ENCODE measurements around the gene ZC3H4.
"Not testable (repeated sequence)": the region's sequence is repeated elsewhere in the genome, so short reads cannot be mapped to it uniquely, and the experiment has no call there.

Gene ZC3H4

GRCh38 chr19:47078351-47078750, 35.2 kb downstream of the ZC3H4 start:
- ATAC-seq, result not testable (repeated sequence)

- ATAC-seq, result no peak
Observed at GRCh38 chr19:47075941-47076340, 37.6 kb downstream of the ZC3H4 start.

DNA sequence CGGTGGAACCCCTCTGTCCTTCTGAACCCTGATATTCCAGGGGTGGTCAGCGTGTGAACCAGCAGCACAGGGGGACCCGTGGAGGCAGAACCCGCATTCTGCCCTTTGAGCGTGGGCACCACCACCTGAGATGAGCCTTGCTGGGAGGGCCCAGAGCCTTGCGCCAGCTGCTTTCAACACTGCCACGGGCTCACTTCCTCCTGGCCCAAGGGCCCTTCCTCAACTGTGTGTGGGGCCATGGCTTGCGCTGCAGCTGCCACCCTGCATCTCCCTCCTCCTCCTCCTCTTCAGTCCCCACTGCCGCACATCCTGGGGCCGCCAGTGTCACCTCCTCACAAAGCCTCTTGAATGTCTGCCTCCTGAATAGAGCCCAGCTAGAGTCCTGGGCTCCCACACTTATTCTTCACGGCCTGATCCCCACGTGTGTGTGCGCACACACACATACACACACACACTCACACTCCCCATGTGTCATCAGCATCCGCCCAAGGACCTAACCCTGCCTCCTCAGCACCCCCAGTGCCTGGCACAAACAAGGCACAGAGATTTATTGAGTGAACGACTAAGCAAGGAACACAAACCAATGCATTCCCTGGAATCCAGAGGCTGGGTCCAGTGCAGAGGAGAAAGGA, 38.3 kb downstream of the ZC3H4 start:
- no peak for ATAC-seq

GRCh38 chr19:47074621-47075020, 39.0 kb downstream of the ZC3H4 start:
- no peak for ATAC-seq

- no peak for ATAC-seq
Observed at GRCh38 chr19:47073574-47073973, 40.0 kb downstream of the ZC3H4 start.

DNA sequence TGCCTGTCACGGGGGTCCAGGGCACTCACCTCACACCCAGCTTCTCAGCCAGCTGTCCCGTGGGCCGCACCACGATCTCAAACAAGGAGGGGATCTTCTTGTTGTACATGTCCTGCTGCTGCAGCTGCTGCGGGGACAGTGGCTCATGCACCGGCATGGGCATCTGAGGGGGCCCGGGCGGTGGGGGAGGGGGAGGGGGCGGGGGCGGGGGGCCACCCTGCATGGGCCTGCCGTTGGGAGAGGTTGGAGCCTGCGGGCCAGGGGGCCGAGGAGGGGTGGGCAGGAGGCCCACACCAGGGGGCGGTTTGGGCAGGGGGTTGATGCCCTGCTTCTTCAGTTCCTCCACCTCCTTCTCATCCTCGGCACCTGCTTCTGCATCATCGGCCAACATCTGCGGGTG, 41.3 kb downstream of the ZC3H4 start:
- no peak for ATAC-seq

DNA sequence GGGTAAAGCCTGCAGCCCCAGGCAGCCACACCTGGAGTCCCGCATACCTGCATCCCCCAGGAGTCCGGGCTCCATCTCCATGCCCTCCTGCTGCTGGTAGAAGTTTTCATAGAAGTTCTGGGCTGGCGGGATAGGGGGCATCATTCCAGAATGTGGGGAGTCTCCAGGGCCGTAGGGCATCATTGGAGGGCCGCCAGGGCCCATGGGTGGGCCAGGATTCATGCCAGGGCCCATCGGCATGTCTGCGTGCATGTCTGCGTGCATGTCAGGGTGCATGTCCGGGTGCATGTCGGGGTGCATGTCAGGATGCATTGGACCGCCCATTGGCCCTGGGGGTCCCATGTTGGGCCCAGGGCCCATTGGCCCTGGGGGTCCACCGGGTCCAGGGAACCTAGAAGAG, 41.8 kb downstream of the ZC3H4 start:
- ATAC-seq, result no peak

DNA sequence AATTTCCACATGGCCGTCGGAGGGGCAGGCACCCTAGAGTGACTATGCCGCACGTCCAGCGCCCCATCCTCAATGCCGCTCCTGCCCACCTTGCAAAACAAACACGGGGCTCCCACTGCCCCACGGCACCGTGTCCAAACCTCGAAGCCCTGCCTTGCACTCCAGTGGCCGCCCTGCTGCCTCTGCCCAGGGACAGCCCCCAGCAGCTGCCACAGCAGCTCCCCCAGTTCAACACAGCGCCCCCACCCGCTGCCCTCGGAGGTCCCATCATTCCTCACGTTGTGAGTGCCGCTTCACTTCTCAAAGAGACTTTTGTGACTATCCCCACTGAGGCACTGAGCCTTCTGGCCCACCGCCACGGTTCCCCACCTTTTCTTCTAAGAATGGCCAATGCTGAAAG, 42.8 kb downstream of the ZC3H4 start:
- no peak for ATAC-seq

DNA sequence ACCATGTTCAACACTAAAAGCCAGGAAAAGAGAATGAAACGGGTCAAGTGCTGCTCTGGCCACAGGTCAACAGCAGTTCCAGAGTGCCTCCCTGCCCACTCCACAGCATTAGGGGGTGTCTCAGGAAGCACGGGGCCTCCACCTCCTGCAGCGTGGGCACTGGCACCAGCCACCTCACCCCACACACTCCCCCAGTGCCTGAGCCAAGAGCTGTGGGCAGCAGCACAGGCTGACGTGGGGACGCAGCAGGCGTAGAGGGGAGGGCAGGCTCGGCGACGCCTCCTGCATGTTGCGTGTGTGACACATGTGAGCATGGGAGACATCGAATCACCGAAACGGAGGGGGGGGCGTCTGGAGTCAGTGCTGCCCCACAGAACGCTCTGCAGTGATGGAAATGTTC, 43.8 kb downstream of the ZC3H4 start:
- no peak for ATAC-seq

GRCh38 chr19:47068876-47069406, 44.6 kb downstream of the ZC3H4 start:
- no peak for ATAC-seq

GRCh38 chr19:47068246-47068645, 45.3 kb downstream of the ZC3H4 start:
- ATAC-seq, result no peak

GRCh38 chr19:47067215-47067847, 46.2 kb downstream of the ZC3H4 start:
- no peak for ATAC-seq

DNA sequence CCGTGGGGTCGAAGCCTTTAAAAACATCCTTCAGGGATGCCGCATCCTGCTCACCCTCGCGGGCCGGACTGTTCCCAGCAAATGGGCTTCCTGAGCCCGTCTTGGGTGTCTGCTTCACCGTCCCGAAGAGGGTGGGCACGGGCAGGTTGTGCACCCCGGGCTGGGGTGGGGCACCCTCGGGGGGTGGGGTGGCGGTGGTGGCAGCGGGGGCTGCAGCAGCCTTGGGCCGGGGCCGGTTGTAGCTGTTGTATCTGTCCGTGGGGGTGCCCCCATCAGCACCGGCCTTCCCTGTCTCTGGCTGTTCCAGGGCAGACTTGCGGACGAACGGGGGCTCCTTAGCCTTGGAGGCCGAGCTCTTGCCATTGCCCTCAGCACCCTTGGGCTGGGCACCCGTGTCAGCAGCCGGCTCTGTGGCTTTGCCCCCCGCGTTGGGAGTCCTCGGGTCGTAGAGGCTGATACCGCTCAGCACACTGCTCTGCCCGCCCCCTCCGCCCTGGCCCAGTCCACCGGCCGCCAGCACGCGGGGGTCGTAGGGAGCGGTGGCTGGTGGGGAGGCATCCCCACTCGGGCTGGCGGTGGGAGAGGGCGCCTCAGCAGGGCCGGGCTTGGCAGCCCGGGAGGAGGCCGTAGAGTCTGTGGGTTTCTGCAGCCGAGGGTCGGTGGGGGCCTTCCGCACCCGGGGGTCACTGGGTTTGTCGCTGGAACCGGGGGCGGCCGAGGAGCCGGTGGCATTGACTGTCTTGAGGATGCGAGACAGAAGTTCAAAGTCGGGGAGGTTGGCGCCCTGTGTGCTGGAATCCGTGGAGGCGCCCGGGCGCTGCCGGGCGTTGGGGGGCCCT, 47.0 kb downstream of the ZC3H4 start:
- no peak for ATAC-seq

- ATAC-seq, result no peak
Observed at GRCh38 chr19:47065242-47065641, 48.3 kb downstream of the ZC3H4 start.

DNA sequence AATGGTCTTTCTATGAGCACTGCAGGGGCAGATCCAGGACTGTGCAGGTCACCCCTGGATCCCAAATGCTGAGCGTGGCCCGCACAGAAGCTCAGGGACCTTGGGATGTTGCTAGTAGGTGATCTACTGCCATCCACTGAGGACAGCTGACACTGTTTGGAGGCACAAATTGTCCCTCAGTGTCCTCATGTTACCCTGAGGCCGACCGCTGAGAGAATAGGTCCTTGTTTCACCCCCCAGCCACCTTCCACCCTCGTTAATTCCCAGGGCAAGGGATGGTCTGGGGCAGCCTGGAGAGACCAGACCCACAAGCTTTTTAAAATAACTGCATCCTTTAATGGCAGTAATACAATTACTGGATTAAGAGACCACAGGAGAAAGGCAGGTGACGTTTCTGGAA, 49.7 kb downstream of the ZC3H4 start:
- ATAC-seq, result no peak

DNA sequence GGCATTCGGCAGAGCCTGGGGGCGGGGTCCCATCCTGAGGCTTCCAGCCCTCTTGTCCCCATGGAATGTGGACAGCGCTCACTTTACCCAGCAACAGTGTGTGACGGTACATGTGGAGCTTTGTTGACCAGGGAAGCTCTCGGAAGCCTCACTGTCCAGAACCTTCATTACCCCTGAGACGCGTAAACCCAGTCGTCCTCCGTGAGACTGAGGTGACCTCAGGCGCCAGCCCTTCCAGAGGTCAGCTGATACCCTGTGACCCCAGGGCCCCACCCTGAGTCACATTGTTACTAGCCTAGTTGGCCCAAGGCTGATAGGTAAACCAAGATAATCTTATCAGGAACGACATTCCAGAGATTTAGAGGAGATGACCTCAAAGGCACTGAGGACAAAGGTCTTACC, 55.0 kb downstream of the ZC3H4 start:
- ATAC-seq, result no peak

DNA sequence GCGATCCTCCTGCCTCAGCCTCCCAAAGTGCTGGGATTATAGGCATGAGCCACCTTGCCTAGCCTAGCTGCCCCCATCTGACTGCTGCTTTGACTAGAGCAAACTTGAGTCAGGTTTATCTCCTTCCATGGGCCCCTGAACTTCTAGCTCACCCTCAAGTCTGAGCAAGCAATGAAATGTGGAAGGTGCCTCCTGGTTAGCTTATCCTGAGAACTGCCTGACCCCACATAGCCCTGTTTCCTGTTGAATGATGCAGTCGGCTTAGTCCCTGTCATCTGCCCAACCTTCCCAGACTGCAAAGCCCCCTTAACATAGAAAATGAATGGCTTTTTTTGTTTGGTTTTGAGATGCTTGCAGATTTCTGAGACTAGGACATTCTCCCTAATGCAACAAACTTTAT, 56.2 kb downstream of the ZC3H4 start:
- no peak for ATAC-seq

- ATAC-seq, result no peak
Observed at GRCh38 chr19:47056411-47056810, 57.2 kb downstream of the ZC3H4 start.

DNA sequence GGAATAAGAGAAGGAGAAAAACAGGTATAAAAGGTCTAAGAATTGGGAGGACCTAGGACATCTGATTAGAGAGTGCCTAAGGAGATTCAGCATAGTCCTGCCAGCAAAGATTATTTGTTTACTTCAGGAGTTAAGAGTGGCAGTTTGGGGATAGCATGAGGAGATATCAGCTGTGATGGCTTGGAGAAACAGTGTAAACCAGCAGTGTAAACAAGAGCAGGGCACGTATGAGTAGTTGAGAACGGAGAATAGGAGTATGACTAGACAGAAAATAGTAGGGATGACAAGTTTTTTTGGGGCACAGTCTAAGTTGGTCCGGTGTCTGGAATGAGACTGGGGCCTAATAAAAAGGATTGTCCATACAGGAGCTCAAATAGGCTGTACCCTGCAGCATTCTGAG, 63.0 kb downstream of the ZC3H4 start:
- ATAC-seq, result not testable (repeated sequence)

DNA sequence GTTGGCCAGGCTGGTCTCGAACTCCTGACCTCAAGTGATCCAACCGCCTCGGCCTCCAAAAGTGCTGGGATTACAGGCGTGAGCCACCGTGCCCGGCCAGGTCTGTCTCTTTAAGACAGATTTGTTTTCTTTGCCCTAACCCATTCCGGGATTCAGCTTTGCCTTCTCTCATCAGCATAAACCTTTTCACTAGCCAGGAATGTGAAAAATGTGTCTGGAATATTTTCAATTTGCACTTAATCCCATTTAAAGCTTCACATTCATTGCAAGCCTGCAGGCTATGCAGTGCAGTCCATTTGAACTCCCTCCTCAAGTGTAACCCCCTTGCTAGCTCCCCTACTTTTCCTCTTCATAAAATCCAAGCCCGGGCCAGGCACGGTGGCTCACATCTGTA, 64.3 kb downstream of the ZC3H4 start:
- ATAC-seq, result no peak

GRCh38 chr19:47047763-47048405, 65.7 kb downstream of the ZC3H4 start:
- ATAC-seq, result peak; percentile 44 to 52

DNA sequence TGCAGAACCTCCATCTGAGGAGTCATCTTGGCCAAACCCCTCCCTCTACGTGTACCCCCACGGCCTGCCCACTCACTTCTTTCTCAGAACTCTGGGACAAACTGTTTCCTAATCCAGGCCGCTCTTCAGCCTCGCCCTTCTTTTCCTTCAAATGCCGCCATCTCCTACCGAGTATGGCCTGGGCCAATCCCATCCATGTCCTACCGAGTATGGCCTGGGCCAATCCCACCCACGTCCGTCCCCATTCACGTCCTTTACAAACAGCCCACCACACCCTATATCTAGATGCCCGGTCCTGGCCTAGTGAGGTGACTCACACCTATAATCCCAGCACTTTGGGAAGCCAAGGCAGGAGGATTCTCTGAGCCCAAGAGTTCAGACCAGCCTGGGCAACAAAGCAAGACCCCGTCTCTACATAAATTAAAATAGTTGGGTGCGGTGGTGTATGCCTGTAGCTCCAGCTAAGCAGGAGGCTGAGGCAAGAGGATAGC, 66.3 kb downstream of the ZC3H4 start:
- no peak for ATAC-seq

DNA sequence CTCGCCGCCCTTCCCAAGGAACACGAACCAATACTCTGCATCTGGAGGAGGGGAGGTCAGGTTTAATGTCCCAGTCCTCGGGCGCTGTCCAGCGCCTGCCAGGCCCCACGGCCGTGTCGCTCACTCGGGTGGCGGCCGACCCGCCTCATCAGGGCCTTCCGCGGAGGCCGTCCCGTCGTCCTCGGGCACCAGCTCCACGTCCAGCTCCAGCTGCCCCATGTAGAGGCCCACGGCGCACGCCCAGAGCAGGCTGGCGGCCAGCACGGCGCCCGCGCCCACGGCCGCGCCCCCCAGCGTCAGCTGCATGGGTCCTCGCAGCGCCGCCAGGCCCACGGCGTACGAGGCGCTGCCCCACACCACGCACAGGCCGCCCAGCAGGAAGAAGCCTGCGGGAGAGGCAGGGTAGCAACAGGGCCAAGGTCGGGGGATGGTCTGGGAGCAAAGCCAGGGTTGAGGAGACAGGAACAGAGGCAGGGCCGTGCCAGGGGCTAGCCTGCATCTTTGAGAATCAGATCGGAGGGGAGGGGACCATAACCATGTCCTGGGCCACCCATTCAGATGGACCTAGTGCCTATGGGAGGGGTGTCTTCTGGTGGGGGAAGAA, 67.6 kb downstream of the ZC3H4 start:
- no peak for ATAC-seq
